ENCODE data around the gene TGFBI.
A peak's percentile ranks its signal among the peaks of the same experiment; 100 is the strongest.

TGFBI gene

GRCh38 chr5:135986401-135986800, 42.4 kb upstream of the TGFBI start:
- intact Hi-C loops (cut with DNase I; ENCODE audit: low total_unique reads) = no loop called here
- H3K4me1 ChIP-seq = peaks cover 0 to 39% (median 17%) of the 10 kb centered on the region in 4 donors
- H3K4me3 ChIP-seq = no peak overlapping the region
- no peak for TF ChIP-seq CTCF (IDR thresholded peaks at IDR 0.05)
- H3K36me3 ChIP-seq = no peaks in the 10 kb centered on the region
- H3K27ac ChIP-seq = peak overlapping the region; percentile 73 to 77
- DNase-seq = no peak
- no peaks in the 10 kb centered on the region for H3K27me3 ChIP-seq
- H3K9me3 ChIP-seq = no peaks in the 10 kb centered on the region

- H3K27me3 ChIP-seq = no peaks in the 10 kb centered on the region
- H3K4me3 ChIP-seq = no peak overlapping the region
- peaks cover 0 to 35% (median 17%) of the 10 kb centered on the region in 4 donors for H3K4me1 ChIP-seq
- intact Hi-C loops (cut with DNase I; ENCODE audit: low total_unique reads) = no loop called here
- no peak for DNase-seq
- H3K36me3 ChIP-seq = no peaks in the 10 kb centered on the region
- TF ChIP-seq CTCF (IDR thresholded peaks at IDR 0.05) = no peak
- no peaks in the 10 kb centered on the region for H3K9me3 ChIP-seq
- H3K27ac ChIP-seq = peak overlapping the region; percentile 73 to 77
Observed at GRCh38 chr5:135986891-135987401, 41.8 kb upstream of the TGFBI start.

- no peak for TF ChIP-seq CTCF (IDR thresholded peaks at IDR 0.05)
- Histone ChIP-seq H3K27me3 (no peaks in the 10 kb centered on the region), H3K27ac (no peak overlapping the region), H3K4me1 (peaks cover 0 to 36% (median 17%) of the 10 kb centered on the region in 4 donors), H3K9me3 (no peaks in the 10 kb centered on the region), H3K36me3 (no peaks in the 10 kb centered on the region), H3K4me3 (no peak overlapping the region)
- intact Hi-C loops (cut with DNase I; ENCODE audit: low total_unique reads) = no loop called here
- no peak for DNase-seq
Observed at GRCh38 chr5:135988546-135988945, 40.2 kb upstream of the TGFBI start.

- no peak for TF ChIP-seq CTCF (IDR thresholded peaks at IDR 0.05)
- Histone ChIP-seq H3K9me3 (no peaks in the 10 kb centered on the region), H3K4me3 (no peak overlapping the region), H3K27ac (no peak overlapping the region), H3K4me1 (peaks cover 0 to 46% (median 23%) of the 10 kb centered on the region in 4 donors), H3K36me3 (no peaks in the 10 kb centered on the region), H3K27me3 (no peaks in the 10 kb centered on the region)
- intact Hi-C loops (cut with DNase I; ENCODE audit: low total_unique reads) = no loop called here
- no peak for DNase-seq
Observed at GRCh38 chr5:135989686-135990085, 39.1 kb upstream of the TGFBI start.

DNA sequence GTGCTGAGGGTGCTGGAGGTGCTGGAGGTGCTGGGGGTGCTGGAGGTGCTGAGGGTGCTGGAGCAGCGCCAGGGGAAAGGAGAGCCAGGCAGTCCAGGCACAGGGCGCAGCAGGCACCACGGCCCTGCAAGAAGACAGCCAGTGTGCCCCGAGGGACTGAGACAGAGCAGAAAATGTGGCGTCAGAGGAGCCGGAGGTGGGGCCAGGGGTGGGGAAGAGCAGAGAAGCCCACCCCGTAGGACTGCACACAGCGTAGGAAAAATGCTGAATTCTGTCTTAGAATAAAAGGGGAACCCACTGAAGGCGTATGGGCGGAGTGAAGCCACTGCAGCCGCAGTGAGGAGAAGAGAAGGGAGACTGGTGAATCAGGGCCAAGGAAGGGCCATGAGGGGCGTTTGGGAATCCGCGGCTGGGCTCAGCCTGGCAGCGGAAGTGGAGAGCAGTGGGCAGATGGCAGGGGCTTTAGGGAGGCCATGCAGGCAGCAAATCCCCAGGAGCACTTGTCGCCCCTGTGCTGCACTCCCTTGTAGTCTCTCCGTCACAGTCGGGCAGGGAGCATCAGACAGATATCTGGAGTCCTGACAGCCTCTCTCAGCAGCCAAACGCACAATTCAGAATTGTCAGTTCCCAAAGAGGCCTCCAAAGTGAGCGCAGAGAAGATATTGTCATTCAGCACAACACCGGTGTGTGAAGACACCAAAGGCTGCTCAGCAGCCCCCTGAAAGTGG, 38.1 kb upstream of the TGFBI start:
- no peak for DNase-seq
- Histone ChIP-seq H3K27ac (peak overlapping the region in 1 of 2 donors; percentile 23), H3K9me3 (no peaks in the 10 kb centered on the region), H3K4me1 (peaks cover 0 to 51% (median 23%) of the 10 kb centered on the region in 4 donors), H3K36me3 (no peaks in the 10 kb centered on the region), H3K4me3 (peak overlapping the region in 1 of 2 donors; percentile 8), H3K27me3 (no peaks in the 10 kb centered on the region)
- intact Hi-C loops (cut with DNase I; ENCODE audit: low total_unique reads) = no loop called here
- TF ChIP-seq CTCF (IDR thresholded peaks at IDR 0.05) = no peak
